OCI-LY3 (cell line): ENCODE measurements around the gene EID1.

ENCODE experiments used
- EZH2phosphoT487 ChIP-seq: fragments of 200-600 bp; shearing (Covaris generic); IDR thresholded peaks from 2 replicates; pipeline ENCODE4 v1.6.1; 2018; ENCODE audit warnings: antibody characterized with exemption, mixed run types, low read depth
- TF ChIP-seq, protein P1 (sequence below): fragments of 200-600, 300-600 bp; sonication (generic); IDR thresholded peaks from 2 replicates; pipeline ENCODE4 v1.5.1; 2014; ENCODE audit warnings: antibody characterized with exemption, low read length, low read depth

GRCh38 chr15:48929661-48930060 lies 51.7 kb downstream of the EID1 start:
- TF ChIP-seq, protein P1, sequence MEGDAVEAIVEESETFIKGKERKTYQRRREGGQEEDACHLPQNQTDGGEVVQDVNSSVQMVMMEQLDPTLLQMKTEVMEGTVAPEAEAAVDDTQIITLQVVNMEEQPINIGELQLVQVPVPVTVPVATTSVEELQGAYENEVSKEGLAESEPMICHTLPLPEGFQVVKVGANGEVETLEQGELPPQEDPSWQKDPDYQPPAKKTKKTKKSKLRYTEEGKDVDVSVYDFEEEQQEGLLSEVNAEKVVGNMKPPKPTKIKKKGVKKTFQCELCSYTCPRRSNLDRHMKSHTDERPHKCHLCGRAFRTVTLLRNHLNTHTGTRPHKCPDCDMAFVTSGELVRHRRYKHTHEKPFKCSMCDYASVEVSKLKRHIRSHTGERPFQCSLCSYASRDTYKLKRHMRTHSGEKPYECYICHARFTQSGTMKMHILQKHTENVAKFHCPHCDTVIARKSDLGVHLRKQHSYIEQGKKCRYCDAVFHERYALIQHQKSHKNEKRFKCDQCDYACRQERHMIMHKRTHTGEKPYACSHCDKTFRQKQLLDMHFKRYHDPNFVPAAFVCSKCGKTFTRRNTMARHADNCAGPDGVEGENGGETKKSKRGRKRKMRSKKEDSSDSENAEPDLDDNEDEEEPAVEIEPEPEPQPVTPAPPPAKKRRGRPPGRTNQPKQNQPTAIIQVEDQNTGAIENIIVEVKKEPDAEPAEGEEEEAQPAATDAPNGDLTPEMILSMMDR, result no peak
- TF ChIP-seq EZH2phosphoT487, result no peak
